ENCODE results near the gene TGFA. TPM values are rescaled to one million over a fixed set of nuclear protein-coding genes. Genes with fewer than 3 reads are reported as not detected.

Gene TGFA
- total RNA-seq, 1 donor from 2014 or later: 0.31 TPM

GRCh38 chr2:70433315-70433714, 120.3 kb downstream of the TGFA start:
- Mint-ChIP-seq H3K27me3 (peaks cover 5% of the 10 kb centered on the region), H3K4me3 (no peak overlapping the region), H3K36me3 (ENCODE audit: low read depth) (no peaks in the 10 kb centered on the region), H3K27ac (no peak overlapping the region), H3K9me3 (no peaks in the 10 kb centered on the region), H3K4me1 (no peaks in the 10 kb centered on the region)
- DNase-seq (no peak), ATAC-seq (ENCODE audit: low read depth) (no peak)
- intact Hi-C loops (cut with micrococcal nuclease): no loop called here
- CTCF ChIA-PET: no interaction called here
- POLR2A ChIA-PET: no interaction called here
- no peak for TF ChIP-seq CTCF (IDR thresholded peaks at IDR 0.05)

GRCh38 chr2:70431716-70432347, 121.8 kb downstream of the TGFA start:
- intact Hi-C loops (cut with micrococcal nuclease): no loop called here
- DNase-seq (no peak), ATAC-seq (ENCODE audit: low read depth) (no peak)
- Mint-ChIP-seq H3K4me3 (no peak overlapping the region), H3K4me1 (no peaks in the 10 kb centered on the region), H3K36me3 (ENCODE audit: low read depth) (no peaks in the 10 kb centered on the region), H3K9me3 (no peaks in the 10 kb centered on the region), H3K27ac (no peak overlapping the region), H3K27me3 (peaks cover 3% of the 10 kb centered on the region)
- POLR2A ChIA-PET: no interaction called here
- CTCF ChIA-PET: no interaction called here
- TF ChIP-seq CTCF (IDR thresholded peaks at IDR 0.05): no peak

- ChIA-PET CTCF (no interaction called here), POLR2A (no interaction called here)
- Mint-ChIP-seq H3K27ac (no peak overlapping the region), H3K27me3 (peaks cover 15% of the 10 kb centered on the region), H3K9me3 (no peaks in the 10 kb centered on the region), H3K4me3 (no peak overlapping the region), H3K4me1 (no peaks in the 10 kb centered on the region), H3K36me3 (ENCODE audit: low read depth) (no peaks in the 10 kb centered on the region)
- no peak for TF ChIP-seq CTCF (IDR thresholded peaks at IDR 0.05)
- intact Hi-C loops (cut with micrococcal nuclease): no loop called here
- ATAC-seq (ENCODE audit: low read depth) (no peak), DNase-seq (no peak)
These were observed 127.3 kb downstream of the TGFA start for GRCh38 chr2:70426341-70426740.

GRCh38 chr2:70425682-70426301, 127.8 kb downstream of the TGFA start:
- ChIA-PET CTCF (no interaction called here), POLR2A (no interaction called here)
- no peak overlapping the region for H3K4me3 Mint-ChIP-seq
- no peaks in the 10 kb centered on the region for H3K36me3 Mint-ChIP-seq (ENCODE audit: low read depth)
- no peaks in the 10 kb centered on the region for H3K9me3 Mint-ChIP-seq
- peaks cover 15% of the 10 kb centered on the region for H3K27me3 Mint-ChIP-seq
- no peaks in the 10 kb centered on the region for H3K4me1 Mint-ChIP-seq
- no peak overlapping the region for H3K27ac Mint-ChIP-seq
- DNase-seq (no peak), ATAC-seq (ENCODE audit: low read depth) (no peak)
- intact Hi-C loops (cut with micrococcal nuclease): no loop called here
- no peak for TF ChIP-seq CTCF (IDR thresholded peaks at IDR 0.05)

GRCh38 chr2:70420740-70421139, 132.9 kb downstream of the TGFA start:
- ATAC-seq (ENCODE audit: low read depth) (no peak), DNase-seq (no peak)
- Mint-ChIP-seq H3K9me3 (peaks cover 4% of the 10 kb centered on the region), H3K4me1 (peaks cover 2% of the 10 kb centered on the region), H3K27me3 (peaks cover 19% of the 10 kb centered on the region), H3K27ac (no peak overlapping the region), H3K36me3 (ENCODE audit: low read depth) (no peaks in the 10 kb centered on the region), H3K4me3 (no peak overlapping the region)
- intact Hi-C loops (cut with micrococcal nuclease): no loop called here
- CTCF ChIA-PET: no interaction called here
- POLR2A ChIA-PET: no interaction called here
- TF ChIP-seq CTCF (IDR thresholded peaks at IDR 0.05): no peak

Data from activated B cell treated with CpG ODN at 0.5 μM for 24 hours (primary cell).